ENCODE measurements around the gene DYSF.

The DYSF gene

DNA sequence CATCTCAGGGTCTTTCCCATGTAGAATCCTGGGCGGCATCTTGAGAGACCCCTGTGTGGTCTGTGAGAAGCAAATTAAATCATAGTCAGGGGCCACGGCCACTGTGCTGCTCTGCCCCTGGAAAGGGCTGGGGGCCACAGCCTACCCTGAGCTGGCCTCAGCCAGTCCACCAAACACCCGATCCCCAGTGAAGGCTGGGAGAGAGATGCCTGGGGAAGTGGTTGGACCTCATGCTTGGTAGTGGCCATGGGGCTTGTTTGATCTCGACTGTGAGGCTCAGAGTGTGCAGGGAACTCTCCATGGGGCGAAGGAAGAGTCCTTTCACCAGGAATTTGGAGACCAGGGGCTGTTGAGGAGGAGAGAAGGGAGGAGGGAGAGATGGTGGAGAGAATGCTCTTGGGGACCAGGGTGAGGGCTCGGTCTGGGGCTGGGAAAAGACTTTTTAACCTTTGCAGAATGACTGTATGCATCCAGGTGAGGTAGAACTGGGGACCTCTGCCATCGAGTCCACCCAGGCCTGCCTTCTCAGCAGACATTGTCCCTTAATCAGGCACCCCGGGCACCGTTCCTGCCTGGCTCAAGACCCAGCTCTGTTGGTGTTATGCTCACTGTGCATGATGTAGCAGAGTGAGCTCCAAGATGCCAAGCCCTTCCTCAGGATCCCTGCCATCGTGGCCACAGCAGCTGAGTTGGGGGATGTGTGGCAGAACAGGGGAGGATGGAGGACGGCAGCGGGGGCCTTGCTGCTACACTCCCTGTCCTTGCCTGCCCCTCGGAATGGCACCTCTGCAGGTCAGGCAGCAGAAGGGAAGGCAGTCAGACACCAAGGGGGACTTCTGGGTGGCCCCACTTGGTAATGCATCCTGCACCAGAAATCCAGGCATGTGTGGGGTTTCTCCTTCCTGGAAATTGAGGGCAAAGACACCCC, 249.9 kb downstream of the DYSF start:
- TF ChIP-seq, protein P1, sequence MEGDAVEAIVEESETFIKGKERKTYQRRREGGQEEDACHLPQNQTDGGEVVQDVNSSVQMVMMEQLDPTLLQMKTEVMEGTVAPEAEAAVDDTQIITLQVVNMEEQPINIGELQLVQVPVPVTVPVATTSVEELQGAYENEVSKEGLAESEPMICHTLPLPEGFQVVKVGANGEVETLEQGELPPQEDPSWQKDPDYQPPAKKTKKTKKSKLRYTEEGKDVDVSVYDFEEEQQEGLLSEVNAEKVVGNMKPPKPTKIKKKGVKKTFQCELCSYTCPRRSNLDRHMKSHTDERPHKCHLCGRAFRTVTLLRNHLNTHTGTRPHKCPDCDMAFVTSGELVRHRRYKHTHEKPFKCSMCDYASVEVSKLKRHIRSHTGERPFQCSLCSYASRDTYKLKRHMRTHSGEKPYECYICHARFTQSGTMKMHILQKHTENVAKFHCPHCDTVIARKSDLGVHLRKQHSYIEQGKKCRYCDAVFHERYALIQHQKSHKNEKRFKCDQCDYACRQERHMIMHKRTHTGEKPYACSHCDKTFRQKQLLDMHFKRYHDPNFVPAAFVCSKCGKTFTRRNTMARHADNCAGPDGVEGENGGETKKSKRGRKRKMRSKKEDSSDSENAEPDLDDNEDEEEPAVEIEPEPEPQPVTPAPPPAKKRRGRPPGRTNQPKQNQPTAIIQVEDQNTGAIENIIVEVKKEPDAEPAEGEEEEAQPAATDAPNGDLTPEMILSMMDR (conservative IDR thresholded peaks at IDR 0.05; ENCODE audit: low read depth, low read length): no peak
- no peak for DNase-seq (ENCODE audit: low read depth)
- H3K4me3 ChIP-seq (ENCODE audit: low read length): no peak overlapping the region

- DNase-seq (ENCODE audit: low read depth): no peak
- H3K4me3 ChIP-seq (ENCODE audit: low read length): no peak overlapping the region
- TF ChIP-seq, protein P1 (conservative IDR thresholded peaks at IDR 0.05; ENCODE audit: low read depth, low read length): no peak
Measured at GRCh38 chr2:71704131-71704561, 250.8 kb downstream of the DYSF start.

GRCh38 chr2:71704688-71705087, 251.3 kb downstream of the DYSF start:
- DNase-seq (ENCODE audit: low read depth): no peak
- TF ChIP-seq, protein P1 (conservative IDR thresholded peaks at IDR 0.05; ENCODE audit: low read depth, low read length): no peak

DNA sequence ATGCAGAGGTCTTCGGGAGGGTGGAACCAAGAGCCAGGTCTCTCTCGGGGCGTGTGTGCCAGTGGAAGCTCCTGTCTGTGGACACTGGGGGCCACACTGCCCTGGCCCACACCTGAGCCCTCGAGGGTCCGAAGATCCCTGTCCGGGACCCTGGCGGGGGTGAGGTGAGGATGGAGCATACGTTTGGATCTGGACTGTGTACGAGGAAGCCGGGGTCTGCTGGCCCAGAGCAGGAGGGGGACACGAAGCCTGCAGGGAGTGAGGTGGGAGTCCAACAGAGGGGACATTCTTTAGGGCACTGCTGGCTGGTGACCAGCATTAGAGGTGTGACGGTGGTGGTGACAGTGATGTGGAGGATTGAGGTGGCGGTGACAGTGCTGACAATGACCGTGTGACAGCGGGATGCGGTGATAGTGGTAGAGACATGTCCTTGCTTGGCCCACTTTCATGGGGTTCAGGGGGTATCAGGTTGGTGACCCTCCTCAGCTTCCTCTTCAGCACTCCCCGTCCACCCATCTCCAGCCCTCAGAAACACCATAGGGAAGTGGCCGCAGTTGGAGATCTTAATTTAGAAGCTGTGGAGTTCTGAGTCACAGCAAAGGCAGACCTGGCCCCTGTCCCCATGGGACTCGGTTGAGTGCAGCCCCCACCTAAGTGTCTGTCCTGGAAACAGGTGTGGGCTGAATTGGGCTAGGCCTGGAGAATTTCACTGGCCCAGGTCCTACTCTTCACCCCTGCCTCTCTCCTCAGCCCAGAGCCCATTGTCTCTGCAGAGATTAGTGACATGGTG, 252.0 kb downstream of the DYSF start:
- DNase-seq (ENCODE audit: low read depth): no peak
- TF ChIP-seq, protein P1 (conservative IDR thresholded peaks at IDR 0.05; ENCODE audit: low read depth, low read length): no peak
- no peak overlapping the region for H3K4me3 ChIP-seq (ENCODE audit: low read length)

More at GRCh38 chr2:71704688-71705087, 251.3 kb downstream of the DYSF start:
- H3K4me3 ChIP-seq (ENCODE audit: low read length): no peak overlapping the region

GRCh38 chr2:71706121-71706520, 252.8 kb downstream of the DYSF start:
- TF ChIP-seq, protein P1 (conservative IDR thresholded peaks at IDR 0.05; ENCODE audit: low read depth, low read length): no peak
- no peak for DNase-seq (ENCODE audit: low read depth)
- H3K4me3 ChIP-seq (ENCODE audit: low read length): no peak overlapping the region

DNA sequence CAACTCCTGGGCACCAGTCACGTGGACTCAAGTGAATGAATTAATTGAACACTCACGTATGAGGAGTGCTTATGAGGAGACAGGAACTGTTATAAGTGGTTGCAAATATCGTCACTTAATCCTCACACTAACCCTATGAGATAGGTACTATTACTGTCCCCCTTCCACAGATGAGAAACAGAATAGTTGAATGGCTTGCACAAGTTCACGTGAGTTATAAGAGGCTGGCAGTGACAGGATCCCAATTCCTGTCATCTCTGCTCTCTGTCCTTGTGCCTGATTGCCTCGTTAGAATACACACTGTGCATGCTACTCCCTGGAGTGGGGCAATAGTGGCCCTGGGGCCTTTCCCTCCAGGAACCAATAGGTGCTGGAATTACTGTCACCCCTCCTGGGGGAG, 253.5 kb downstream of the DYSF start:
- TF ChIP-seq, protein P1 (conservative IDR thresholded peaks at IDR 0.05; ENCODE audit: low read depth, low read length): no peak
- DNase-seq (ENCODE audit: low read depth): no peak
- H3K4me3 ChIP-seq (ENCODE audit: low read length): no peak overlapping the region
